GM19372 (cell line): ENCODE measurements around the gene PCDHB14.

ENCODE experiments used
- ATAC-seq: cut with Tn5 transposase; IDR thresholded peaks from one replicate; pipeline ENCODE4 v1.9.1; 2021; ENCODE audit warnings: mild to moderate bottlenecking, low read depth, moderate library complexity; ENCODE audit not compliant: unreplicated experiment

Gene PCDHB14

DNA sequence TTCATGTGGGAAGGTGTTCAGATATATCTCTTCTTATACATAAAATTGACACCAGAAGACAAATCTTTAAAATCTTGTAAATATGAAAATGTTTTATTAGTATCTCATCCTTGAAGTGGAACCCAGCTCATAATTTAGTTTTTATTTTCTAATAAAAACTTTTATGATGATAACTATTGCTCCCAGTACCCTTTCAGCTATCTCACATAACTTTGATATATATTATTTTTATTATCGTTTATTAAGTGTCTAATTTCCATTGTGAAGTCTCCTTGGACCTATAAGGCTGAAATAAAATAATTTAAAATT, 38.0 kb downstream of the PCDHB14 start:
- no peak for ATAC-seq

GRCh38 chr5:141269195-141269594, 46.1 kb downstream of the PCDHB14 start:
- no peak for ATAC-seq

DNA sequence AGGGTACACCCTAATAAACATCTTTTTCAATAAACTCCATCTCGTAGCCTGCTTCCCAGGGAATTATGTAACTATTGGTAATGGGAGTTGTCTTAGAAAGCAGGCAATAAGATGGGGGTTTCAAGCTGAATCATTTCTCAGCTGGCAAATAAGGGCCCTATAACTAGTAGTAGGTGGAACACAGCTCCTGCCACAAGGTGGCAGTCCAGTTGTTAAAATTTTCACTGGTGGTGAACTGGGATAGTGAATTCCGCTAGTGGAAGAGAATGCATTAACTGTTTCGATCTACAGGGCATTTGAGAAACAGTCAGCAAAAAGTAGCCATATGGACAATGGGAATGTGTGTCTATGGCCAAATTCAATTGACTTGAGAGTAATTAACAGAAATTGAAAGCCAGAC, 49.8 kb downstream of the PCDHB14 start:
- ATAC-seq, result no peak
